SU-DHL-6 (cell line): ENCODE data around the gene SMC6.

Source experiments
- H2AFZ ChIP-seq: fragments of 200-600 bp; sonication (generic); 2 replicates; pipeline ENCODE4 v1.6.1; 2014; ENCODE audit warnings: low read depth, mild to moderate bottlenecking, moderate library complexity, mixed read lengths, antibody characterized with exemption, low read length; ENCODE audit not compliant: severe bottlenecking
- H3F3A ChIP-seq: fragments of 200-600 bp; shearing (Covaris generic); 2 replicates; pipeline ENCODE4 v1.6.0; 2016; ENCODE audit warnings: antibody characterized with exemption, mild to moderate bottlenecking; ENCODE audit not compliant: insufficient read depth
- H3K27ac ChIP-seq: fragments of 200-600 bp; sonication (generic); 2 replicates; pipeline ENCODE4 v1.5.1; 2016; ENCODE audit warnings: low read depth, mild to moderate bottlenecking, low read length, moderate library complexity, mixed read lengths
- H3K27me3 ChIP-seq: fragments of 200-600 bp; sonication (generic), shearing (Covaris generic); 2 replicates; pipeline ENCODE4 v1.6.0; 2014; ENCODE audit warnings: mild to moderate bottlenecking, low read length
- H3K36me3 ChIP-seq: fragments of 200-600 bp; sonication (generic); 2 replicates; pipeline ENCODE4 v1.6.1; 2014; ENCODE audit warnings: mild to moderate bottlenecking, low read length, mixed read lengths
- H3K4me2 ChIP-seq: fragments of 300-600, 200-600 bp; shearing (Covaris generic), sonication (generic); 2 replicates; pipeline ENCODE4 v1.6.0; 2014; ENCODE audit warnings: low read length, low read depth, mild to moderate bottlenecking; ENCODE audit not compliant: poor library complexity, severe bottlenecking
- H3K4me3 ChIP-seq: fragments of 200-600 bp; sonication (generic); 2 replicates; pipeline ENCODE4 v1.5.1; 2014; ENCODE audit warnings: antibody characterized with exemption, low read length, mild to moderate bottlenecking, mixed read lengths; ENCODE audit not compliant: insufficient read depth, poor library complexity, severe bottlenecking
- H3K79me2 ChIP-seq: fragments of 200-600 bp; sonication (generic); 2 replicates; pipeline ENCODE4 v1.6.1; 2014; ENCODE audit warnings: mild to moderate bottlenecking, low read length, moderate library complexity; ENCODE audit not compliant: insufficient read depth
- H3K9ac ChIP-seq: fragments of 200-600 bp; sonication (generic); 2 replicates; pipeline ENCODE4 v1.7.0; 2014; ENCODE audit warnings: mild to moderate bottlenecking, low read length
- H3K9me2 ChIP-seq: fragments of 200-600 bp; sonication (generic); replicated peaks from 2 replicates; pipeline ENCODE4 v1.6.1; 2014; ENCODE audit warnings: low read length; ENCODE audit not compliant: insufficient read depth
- H3K9me3 ChIP-seq: fragments of 200-600 bp; sonication (generic); 2 replicates; pipeline ENCODE4 v1.6.1; 2014; ENCODE audit warnings: low read length, mixed read lengths; ENCODE audit not compliant: insufficient read depth
- H4K20me1 ChIP-seq: fragments of 200-600 bp; sonication (generic); 2 replicates; pipeline ENCODE4 v1.6.1; 2014; ENCODE audit warnings: low read depth, mild to moderate bottlenecking, antibody characterized with exemption, low read length, moderate library complexity, mixed read lengths
- EZH2phosphoT487 ChIP-seq: fragments of 200-600 bp; sonication (generic), shearing (Covaris generic); conservative IDR thresholded peaks from 2 replicates; pipeline ENCODE4 v1.6.1; 2018; ENCODE audit warnings: mild to moderate bottlenecking, antibody characterized with exemption, low read length, moderate library complexity, mixed read lengths
- TF ChIP-seq, protein P1 (sequence below): fragments of 200-600 bp; sonication (generic); IDR thresholded peaks from one replicate; pipeline ENCODE4 v1.5.1; 2017; ENCODE audit warnings: antibody characterized with exemption, mild to moderate bottlenecking, low read length, moderate library complexity; ENCODE audit not compliant: insufficient read depth, poor library complexity, severe bottlenecking

Gene SMC6

DNA sequence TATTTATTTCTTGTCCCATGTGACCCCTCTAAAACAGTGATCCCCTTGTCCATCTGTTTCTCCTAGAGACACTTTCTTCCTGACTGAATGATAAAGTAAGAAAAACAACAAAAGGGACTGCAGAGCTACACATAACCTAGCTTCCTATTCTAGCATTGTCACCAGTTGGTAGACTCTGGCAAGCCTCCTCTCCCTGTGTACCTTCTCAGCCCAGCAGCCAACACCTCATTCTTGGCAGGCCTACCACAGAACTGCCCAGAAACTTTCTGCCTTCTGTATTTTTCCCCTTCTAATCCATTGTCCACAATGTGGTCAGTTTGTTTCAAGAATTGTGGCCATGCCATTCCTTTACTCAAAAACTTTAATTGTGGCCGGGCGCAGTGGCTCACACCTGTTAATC is 13.4 kb downstream of the SMC6 start:
- H3K4me3 ChIP-seq: no peak overlapping the region
- TF ChIP-seq, protein P1, sequence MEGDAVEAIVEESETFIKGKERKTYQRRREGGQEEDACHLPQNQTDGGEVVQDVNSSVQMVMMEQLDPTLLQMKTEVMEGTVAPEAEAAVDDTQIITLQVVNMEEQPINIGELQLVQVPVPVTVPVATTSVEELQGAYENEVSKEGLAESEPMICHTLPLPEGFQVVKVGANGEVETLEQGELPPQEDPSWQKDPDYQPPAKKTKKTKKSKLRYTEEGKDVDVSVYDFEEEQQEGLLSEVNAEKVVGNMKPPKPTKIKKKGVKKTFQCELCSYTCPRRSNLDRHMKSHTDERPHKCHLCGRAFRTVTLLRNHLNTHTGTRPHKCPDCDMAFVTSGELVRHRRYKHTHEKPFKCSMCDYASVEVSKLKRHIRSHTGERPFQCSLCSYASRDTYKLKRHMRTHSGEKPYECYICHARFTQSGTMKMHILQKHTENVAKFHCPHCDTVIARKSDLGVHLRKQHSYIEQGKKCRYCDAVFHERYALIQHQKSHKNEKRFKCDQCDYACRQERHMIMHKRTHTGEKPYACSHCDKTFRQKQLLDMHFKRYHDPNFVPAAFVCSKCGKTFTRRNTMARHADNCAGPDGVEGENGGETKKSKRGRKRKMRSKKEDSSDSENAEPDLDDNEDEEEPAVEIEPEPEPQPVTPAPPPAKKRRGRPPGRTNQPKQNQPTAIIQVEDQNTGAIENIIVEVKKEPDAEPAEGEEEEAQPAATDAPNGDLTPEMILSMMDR: no peak
- TF ChIP-seq EZH2phosphoT487: no peak
- no peaks in the 10 kb centered on the region for H3K27me3 ChIP-seq
- no peak overlapping the region for H3K9ac ChIP-seq
- no peaks in the 10 kb centered on the region for H4K20me1 ChIP-seq
- H3K9me3 ChIP-seq: no peaks in the 10 kb centered on the region
- H2AFZ ChIP-seq: no peak overlapping the region
- peaks cover 9% of the 10 kb centered on the region; the same call in 1 of the 2 replicates for H3K79me2 ChIP-seq
- H3K27ac ChIP-seq: no peak overlapping the region
- H3K9me2 ChIP-seq: no peaks in the 10 kb centered on the region
- peaks cover 6% of the 10 kb centered on the region for H3F3A ChIP-seq
- peaks cover 46% of the 10 kb centered on the region; the same call in 1 of the 2 replicates for H3K36me3 ChIP-seq
- H3K4me2 ChIP-seq: no peak overlapping the region

DNA sequence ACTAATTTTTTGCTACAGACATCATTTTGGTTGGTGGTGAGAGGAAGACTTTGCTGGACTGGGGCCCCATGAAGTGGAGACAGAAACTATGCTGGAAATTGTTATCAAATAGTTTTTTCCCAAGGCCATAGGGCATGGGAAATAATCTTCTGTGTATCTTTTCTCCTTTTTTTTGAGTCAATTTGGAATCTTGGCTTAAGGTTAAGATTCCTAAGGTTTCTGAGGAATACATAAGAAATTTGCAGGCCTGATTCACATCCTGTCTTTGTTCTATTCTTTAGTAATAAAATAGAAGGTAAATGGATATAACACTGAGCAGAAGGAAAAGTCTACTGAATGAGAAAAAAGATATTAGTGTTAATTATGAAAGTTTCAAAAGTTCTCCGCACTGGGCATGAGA is 16.6 kb downstream of the SMC6 start:
- Histone ChIP-seq H3K27ac (no peak overlapping the region), H3K79me2 (peaks cover 9% of the 10 kb centered on the region; the same call in 1 of the 2 replicates), H3K4me2 (no peak overlapping the region), H3K27me3 (no peaks in the 10 kb centered on the region), H3K36me3 (peaks cover 49% of the 10 kb centered on the region), H3K9ac (no peak overlapping the region), H3K9me3 (no peaks in the 10 kb centered on the region), H3K4me3 (no peak overlapping the region), H3F3A (no peaks in the 10 kb centered on the region; the same call in 1 of the 2 replicates), H2AFZ (no peak overlapping the region), H4K20me1 (no peaks in the 10 kb centered on the region), H3K9me2 (no peaks in the 10 kb centered on the region)
- no peak for TF ChIP-seq EZH2phosphoT487
- TF ChIP-seq, protein P1: no peak

DNA sequence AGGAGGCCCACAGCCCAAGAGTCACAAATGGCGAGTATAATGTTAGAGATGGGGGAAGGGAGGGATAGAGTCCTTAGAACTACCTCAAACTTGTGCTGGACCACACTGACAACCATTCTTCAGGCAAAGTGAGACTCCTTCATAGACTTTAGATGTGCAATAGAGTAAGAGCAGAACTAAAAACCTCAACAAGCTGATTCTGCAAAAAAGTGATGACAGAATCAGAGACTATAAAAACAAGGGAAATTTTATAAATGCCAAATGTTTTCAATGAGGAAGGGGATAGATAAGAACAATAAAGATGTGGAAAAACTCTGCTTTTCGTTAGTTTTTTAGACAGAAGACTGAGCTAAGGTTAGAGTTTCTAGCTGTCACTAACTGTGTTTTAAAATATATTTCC is 17.7 kb downstream of the SMC6 start:
- no peak overlapping the region for H3K27ac ChIP-seq
- no peak overlapping the region for H2AFZ ChIP-seq
- peaks cover 6% of the 10 kb centered on the region; the same call in 1 of the 2 replicates for H3K79me2 ChIP-seq
- no peak overlapping the region for H3K4me2 ChIP-seq
- TF ChIP-seq, protein P1: no peak
- no peak for TF ChIP-seq EZH2phosphoT487
- no peak overlapping the region for H3K9ac ChIP-seq
- H3K4me3 ChIP-seq: no peak overlapping the region
- no peaks in the 10 kb centered on the region for H3K27me3 ChIP-seq
- peaks cover 58% of the 10 kb centered on the region for H3K36me3 ChIP-seq
- no peaks in the 10 kb centered on the region for H3K9me3 ChIP-seq
- H3K9me2 ChIP-seq: no peaks in the 10 kb centered on the region
- no peaks in the 10 kb centered on the region; the same call in 1 of the 2 replicates for H3F3A ChIP-seq
- no peaks in the 10 kb centered on the region for H4K20me1 ChIP-seq

DNA sequence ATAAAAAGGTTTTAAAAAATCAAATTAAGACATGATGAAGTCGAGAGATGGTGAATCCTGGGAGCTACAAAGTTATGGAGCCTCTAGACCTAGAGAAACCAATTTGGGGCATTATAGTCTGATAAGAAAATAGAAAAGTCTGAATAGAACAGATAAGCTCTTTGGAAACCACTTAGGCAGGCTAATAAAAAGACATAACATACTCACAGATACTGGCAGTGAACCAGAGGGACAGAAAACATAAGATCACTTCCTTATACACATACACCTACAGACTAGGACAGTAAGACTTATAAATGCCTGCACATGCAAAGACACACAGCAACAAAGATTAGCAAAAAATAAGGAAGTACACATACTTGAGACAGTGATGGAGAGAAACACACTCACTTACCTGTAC is 20.0 kb downstream of the SMC6 start:
- no peaks in the 10 kb centered on the region for H3K9me2 ChIP-seq
- H3K9me3 ChIP-seq: no peaks in the 10 kb centered on the region
- no peak overlapping the region; the same call in 1 of the 2 replicates for H3K27ac ChIP-seq
- TF ChIP-seq, protein P1: no peak
- no peak overlapping the region for H3K4me3 ChIP-seq
- H2AFZ ChIP-seq: no peak overlapping the region
- no peak overlapping the region for H3K9ac ChIP-seq
- H3F3A ChIP-seq: no peaks in the 10 kb centered on the region; the same call in 1 of the 2 replicates
- H4K20me1 ChIP-seq: no peaks in the 10 kb centered on the region
- H3K27me3 ChIP-seq: no peaks in the 10 kb centered on the region
- no peak overlapping the region for H3K4me2 ChIP-seq
- no peaks in the 10 kb centered on the region for H3K79me2 ChIP-seq
- H3K36me3 ChIP-seq: peaks cover 72% of the 10 kb centered on the region
